Panc1 (cell line): ENCODE results near the gene EXOC3L4. TPM values are rescaled to one million over a fixed set of nuclear protein-coding genes. Genes with fewer than 3 reads are reported as not detected.
"Not testable (repeated sequence)": the region's sequence is repeated elsewhere in the genome, so short reads cannot be mapped to it uniquely, and the experiment has no call there.

Experiments used
- ATAC-seq: fragments of 200-7000 bp; cut with Tn5 transposase; 2 replicates; pipeline ENCODE4 v1.9.1; 2020; ENCODE audit warnings: mild to moderate bottlenecking, moderate library complexity
- BruUV-seq: library from RNA; stranded (reverse); fragments of 400-500 nt; replicated peaks from 2 replicates; lab custom pipeline; 2021; lab: Mats Ljungman, UMichigan
- CTCF ChIA-PET: fragments of 300-600 bp; sonication (Branson Sonifier 250); formaldehyde crosslinking; loops from one replicate; lab custom pipeline; 2022; ENCODE audit warnings: antibody characterized with exemption; lab: Charles Lee
- POLR2A ChIA-PET: fragments of 300-600 bp; sonication (Branson Sonifier 250); formaldehyde crosslinking; loops from one replicate; lab custom pipeline; 2022; ENCODE audit warnings: antibody characterized with exemption; lab: Charles Lee
- DNase-seq: peaks from one replicate; pipeline ENCODE4 v3.0.0-alpha.2; 2010; ENCODE audit warnings: low read depth, low spot score
- H3K27ac ChIP-seq: 2 replicates; pipeline ENCODE4 v1.5.1; 2011; ENCODE audit warnings: mild to moderate bottlenecking, low read length, inconsistent platforms
- H3K27me3 ChIP-seq: fragments of 200-500 bp; sonication (Bioruptor generic); 2 replicates; pipeline ENCODE4 v1.6.0; 2014; ENCODE audit warnings: low read length, inconsistent platforms; ENCODE audit not compliant: control insufficient read depth, insufficient read depth
- H3K36me3 ChIP-seq: fragments of 200-500 bp; sonication (Bioruptor generic); 2 replicates; pipeline ENCODE4 v1.5.1; 2014; ENCODE audit warnings: inconsistent platforms, mild to moderate bottlenecking, low read length, moderate library complexity; ENCODE audit not compliant: control insufficient read depth, insufficient read depth
- H3K4me1 ChIP-seq: 2 replicates; pipeline ENCODE4 v1.5.1; 2011; ENCODE audit warnings: inconsistent platforms, mild to moderate bottlenecking, low read length, moderate library complexity; ENCODE audit not compliant: control insufficient read depth, insufficient read depth
- H3K4me3 ChIP-seq, 2 experiments: 2 replicates each; pipeline ENCODE4 v1.5.1; 2011 to 2012; ENCODE audit warnings: low read depth in 2 of 2, low read length in 2 of 2, mild to moderate bottlenecking in 2 of 2, inconsistent platforms in 1 of 2, moderate library complexity in 1 of 2
- H3K9me3 ChIP-seq: fragments of 200-500 bp; sonication (Bioruptor generic); 2 replicates; pipeline ENCODE4 v1.5.1; 2014; ENCODE audit warnings: low read depth, mild to moderate bottlenecking, inconsistent platforms, low read length, moderate library complexity; ENCODE audit not compliant: control insufficient read depth, insufficient read depth
- CTCF ChIP-seq: fragments of 450-650 bp; IDR thresholded peaks from 2 replicates; pipeline ENCODE4 v1.5.1; 2017; ENCODE audit warnings: mild to moderate bottlenecking
- POLR2AphosphoS5 ChIP-seq: IDR thresholded peaks from 2 replicates; pipeline ENCODE4 v1.6.1; 2012; ENCODE audit warnings: mild to moderate bottlenecking, low read depth, low read length, moderate library complexity
- REST ChIP-seq, 2 experiments: IDR thresholded peaks; 2 replicates each; pipeline ENCODE4 v1.6.1; 2011 to 2012; ENCODE audit warnings: low read depth in 2 of 2, control low read depth in 1 of 2, low read length in 1 of 2, mild to moderate bottlenecking in 1 of 2, moderate library complexity in 1 of 2; ENCODE audit not compliant: insufficient read depth in 1 of 2
- SIN3A ChIP-seq: IDR thresholded peaks from 2 replicates; pipeline ENCODE4 v1.6.1; 2012; ENCODE audit warnings: low read depth, mild to moderate bottlenecking, low read length, moderate library complexity, borderline replicate concordance; ENCODE audit not compliant: insufficient read depth
- TCF7L2 ChIP-seq: IDR thresholded peaks from 2 replicates; pipeline ENCODE4 v1.6.1; 2011; ENCODE audit warnings: mild to moderate bottlenecking, low read depth, low read length, inconsistent platforms
- in situ Hi-C: cut with HindIII; loops from 2 replicates; pipeline ENCODE4 v1.10.0; 2016; ENCODE audit warnings: low sequenced_read_pairs, low pct_unique_long_range_greater_than_20kb
- intact Hi-C: fragments of 100-400 bp; cut with micrococcal nuclease; formaldehyde crosslinking; loops from one replicate; pipeline ENCODE4 v1.10.0; 2022; ENCODE audit not compliant: unreplicated experiment
- total RNA-seq: library from RNA; stranded (reverse); gene quantifications from one replicate; pipeline ENCODE4 v1.2.1, GENCODE V29; 2021; ENCODE audit not compliant: unreplicated experiment

Gene EXOC3L4
- total RNA-seq, 1 experiment from 2014 or later: 2.6 TPM

GRCh38 chr14:103116636-103117035 lies 22.1 kb downstream of the EXOC3L4 start:
- CTCF ChIA-PET: interaction anchor here (1.4 kb wide), 1 partner anchor 12 kb away, joined by 4 read pairs; no protein-coding TSS in a partner anchor
- intact Hi-C loops (no loop called here), in situ Hi-C loops (no loop called here)
- Histone ChIP-seq H3K4me1 (peaks cover 62% of the 10 kb centered on the region), H3K27me3 (no peaks in the 10 kb centered on the region), H3K27ac (peak overlapping the region; percentile 20; the same call in 1 of the 2 replicates), H3K4me3 (no peak overlapping the region), H3K9me3 (no peaks in the 10 kb centered on the region), H3K36me3 (no peaks in the 10 kb centered on the region)
- ATAC-seq (no peak), DNase-seq (no peak)
- TF ChIP-seq SIN3A (no peak), CTCF (no peak), REST (IDR thresholded peaks at IDR 0.05; ENCODE audit: insufficient read depth in 1 of 2, low read depth in 2 of 2, low read length in 1 of 2) (no peak), TCF7L2 (no peak), POLR2AphosphoS5 (no peak)
- POLR2A ChIA-PET: no interaction called here
- BruUV-seq: no TSS peak

GRCh38 chr14:103117499-103117898 lies 23.0 kb downstream of the EXOC3L4 start:
- CTCF ChIA-PET, BruUV-seq, POLR2A ChIA-PET, intact Hi-C loops, H3K36me3 ChIP-seq, in situ Hi-C loops, H3K4me3 ChIP-seq, H3K27me3 ChIP-seq, DNase-seq, ATAC-seq, H3K9me3 ChIP-seq: not testable (repeated sequence)
- peaks cover 57% of the 10 kb centered on the region for H3K4me1 ChIP-seq
- 0 out of 2 replicates have a peak overlapping the region, but pooled peaks have one; percentile 2 for H3K27ac ChIP-seq

GRCh38 chr14:103118018-103118662 lies 23.6 kb downstream of the EXOC3L4 start:
- Histone ChIP-seq H3K4me3 (no peak overlapping the region), H3K27ac (peak overlapping the region; percentile 40), H3K4me1 (peaks cover 53% of the 10 kb centered on the region), H3K27me3 (no peaks in the 10 kb centered on the region), H3K9me3 (no peaks in the 10 kb centered on the region), H3K36me3 (no peaks in the 10 kb centered on the region)
- intact Hi-C loops: no loop called here
- no peak for DNase-seq
- no peak for TF ChIP-seq REST (IDR thresholded peaks at IDR 0.05; ENCODE audit: insufficient read depth in 1 of 2, low read depth in 2 of 2, low read length in 1 of 2)
- no peak for TF ChIP-seq SIN3A
- no peak for TF ChIP-seq TCF7L2
- no peak for TF ChIP-seq POLR2AphosphoS5
- no peak for TF ChIP-seq CTCF
- in situ Hi-C loops: no loop called here
- no peak for ATAC-seq
- ChIA-PET POLR2A (no interaction called here), CTCF (interaction anchor here (0.6 kb wide), 1 partner anchor 66 kb away, joined by 8 read pairs; no protein-coding TSS in a partner anchor)
- no TSS peak for BruUV-seq
